Inflammatory macrophage treated with lipopolysaccharide for 1 hour (primary cell): Measurements from ENCODE around the gene CFHR4.
"Not testable (repeated sequence)": the region's sequence is repeated elsewhere in the genome, so short reads cannot be mapped to it uniquely, and the experiment has no call there.

Experiments used
- DNase-seq, 2 donors: peaks; one replicate each; pipeline ENCODE4 v3.0.0-alpha.2; 2020 to 2022

Gene CFHR4

DNA sequence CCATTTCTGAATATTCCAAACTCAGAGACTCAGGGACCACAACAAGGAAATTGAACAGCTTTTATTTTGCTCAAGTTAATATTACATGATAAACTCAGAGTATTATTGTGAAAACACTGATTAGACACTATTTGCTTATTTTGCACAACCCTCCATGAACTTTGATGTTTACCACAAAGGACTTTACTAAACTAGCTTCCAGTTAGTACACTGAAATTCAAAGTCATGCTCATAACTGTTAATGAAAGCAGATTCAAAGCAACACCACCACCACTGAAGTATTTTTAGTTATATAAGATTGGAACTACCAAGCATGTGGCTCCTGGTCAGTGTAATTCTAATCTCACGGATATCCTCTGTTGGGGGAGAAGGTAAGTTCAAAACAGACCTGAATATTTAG, 55.7 kb downstream of the CFHR4 start, which contains the start of gene CFHR2:
TSS of gene CFHR2 (plus strand) at position 171 of the 400 bp plus-strand sequence. CDS start at position 314, 143 bp downstream.
- not testable (repeated sequence) for DNase-seq

DNA sequence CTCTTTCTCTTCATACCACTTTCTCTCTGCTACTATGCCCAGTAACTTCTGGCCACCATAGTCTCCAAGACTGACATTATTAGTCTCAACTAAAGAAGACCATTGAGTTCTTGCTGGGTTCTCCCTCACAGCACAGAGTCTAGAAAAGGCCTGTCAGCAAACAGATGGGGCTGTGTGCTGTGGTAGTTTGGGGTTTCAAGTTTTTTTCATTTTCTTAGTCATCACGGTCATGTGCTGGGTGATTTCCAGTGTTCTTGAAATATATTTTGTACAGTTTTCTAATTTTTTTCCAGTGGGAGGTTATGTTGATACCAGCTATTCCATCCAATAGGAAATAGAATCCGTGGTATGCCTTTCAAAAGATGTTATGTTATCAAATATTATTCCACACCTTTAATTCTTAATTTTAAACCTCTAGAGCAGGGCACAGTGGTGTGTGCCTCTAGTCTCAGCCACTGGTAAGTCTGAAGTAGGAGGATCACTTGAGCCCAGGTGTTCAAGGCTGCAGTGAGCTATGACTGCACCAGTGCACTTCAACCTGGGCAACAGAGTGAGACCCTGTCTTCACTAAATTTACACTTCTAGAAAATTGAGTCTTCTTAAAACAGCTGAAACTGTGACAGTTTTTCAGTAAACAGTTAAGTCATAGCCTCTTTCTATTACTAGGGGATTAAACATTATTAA, 64.0 kb downstream of the CFHR4 start:
- DNase-seq, result no peak

DNA sequence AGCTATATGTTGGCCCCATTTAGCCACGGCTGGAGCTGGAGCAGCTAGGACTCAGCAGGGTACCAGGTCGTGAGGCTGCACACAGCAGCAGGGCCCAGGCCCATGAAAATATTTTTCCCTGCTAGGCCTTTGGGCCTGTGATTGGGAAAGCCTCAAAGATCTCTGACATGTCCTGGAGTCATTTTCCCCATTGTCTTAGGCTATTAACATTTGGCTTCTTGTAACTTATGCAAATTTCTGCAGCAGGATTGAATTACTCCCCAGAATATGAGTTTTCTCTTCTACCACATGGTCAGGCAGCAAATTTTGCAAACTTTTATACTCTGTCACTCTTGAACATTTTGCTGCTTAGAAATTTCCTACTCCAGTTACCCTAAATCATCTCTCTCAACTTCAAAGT, 66.9 kb downstream of the CFHR4 start:
- DNase-seq, result no peak

DNA sequence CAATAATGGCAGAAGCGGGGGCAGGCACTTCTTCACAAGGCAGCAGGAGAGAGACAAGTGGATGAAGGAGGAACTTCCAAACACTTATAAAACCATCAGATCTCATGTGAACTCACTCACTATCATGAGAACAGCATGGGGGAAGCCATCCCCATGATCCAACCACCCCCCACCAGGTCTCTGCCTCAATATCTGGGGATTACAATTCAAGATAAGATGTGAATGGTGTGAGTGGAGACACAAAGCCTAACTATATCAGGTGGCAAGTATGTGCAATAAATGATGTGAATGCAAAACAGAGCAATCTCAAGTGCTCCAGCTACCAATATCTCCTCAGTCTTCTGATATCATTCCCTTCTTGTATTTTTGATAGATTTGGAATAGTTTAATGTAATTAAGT, 68.1 kb downstream of the CFHR4 start:
- DNase-seq, result no peak

DNA sequence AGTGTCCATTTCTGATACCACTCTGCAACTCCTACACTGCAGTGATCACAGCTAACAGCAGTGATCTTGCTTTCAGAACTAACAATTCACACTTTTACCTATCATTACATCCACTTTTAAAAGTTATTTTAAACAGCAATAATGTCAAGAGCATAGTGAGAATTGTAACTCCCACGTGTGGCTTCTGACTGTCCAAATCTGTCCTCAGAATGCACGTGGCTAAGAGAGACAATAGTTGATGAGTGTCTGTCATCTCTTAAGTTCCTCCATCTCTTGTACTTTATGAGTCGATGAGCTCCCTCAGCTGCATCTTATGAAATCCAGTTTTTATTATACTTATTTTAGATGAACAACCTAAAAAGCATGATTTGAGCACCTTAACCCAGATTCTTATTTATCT, 73.0 kb downstream of the CFHR4 start:
- DNase-seq, result no peak
